ENCODE measurements around the gene CDC23.

DNA sequence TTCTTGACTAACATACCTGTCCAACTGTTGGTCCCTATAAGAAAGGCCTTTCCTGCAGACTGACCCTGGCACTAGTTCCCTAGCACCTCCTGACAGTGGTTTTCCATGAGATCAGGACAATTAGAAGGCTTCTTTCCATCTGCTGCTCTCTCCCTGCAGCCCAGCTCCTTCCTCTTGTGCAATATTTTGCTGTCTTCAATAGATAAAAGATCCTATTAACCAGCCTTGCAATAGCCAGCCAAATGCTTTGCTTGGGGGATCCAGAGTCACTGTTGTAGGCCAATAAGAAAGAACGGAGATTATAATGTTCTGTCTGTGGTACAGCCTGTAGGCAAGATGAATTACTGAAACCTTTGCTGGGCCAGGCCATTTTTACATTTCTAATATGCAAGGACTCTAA is 55.5 kb downstream of the CDC23 start:
- TF ChIP-seq, protein P1, sequence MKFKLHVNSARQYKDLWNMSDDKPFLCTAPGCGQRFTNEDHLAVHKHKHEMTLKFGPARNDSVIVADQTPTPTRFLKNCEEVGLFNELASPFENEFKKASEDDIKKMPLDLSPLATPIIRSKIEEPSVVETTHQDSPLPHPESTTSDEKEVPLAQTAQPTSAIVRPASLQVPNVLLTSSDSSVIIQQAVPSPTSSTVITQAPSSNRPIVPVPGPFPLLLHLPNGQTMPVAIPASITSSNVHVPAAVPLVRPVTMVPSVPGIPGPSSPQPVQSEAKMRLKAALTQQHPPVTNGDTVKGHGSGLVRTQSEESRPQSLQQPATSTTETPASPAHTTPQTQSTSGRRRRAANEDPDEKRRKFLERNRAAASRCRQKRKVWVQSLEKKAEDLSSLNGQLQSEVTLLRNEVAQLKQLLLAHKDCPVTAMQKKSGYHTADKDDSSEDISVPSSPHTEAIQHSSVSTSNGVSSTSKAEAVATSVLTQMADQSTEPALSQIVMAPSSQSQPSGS (IDR thresholded peaks at IDR 0.05; ENCODE audit: low read length) = no peak
- TF ChIP-seq EGR1 (IDR thresholded peaks at IDR 0.05; ENCODE audit: borderline replicate concordance in 1 of 2, low read depth in 2 of 2, low read length in 2 of 2) (no peak), EZH2 (IDR thresholded peaks at IDR 0.05; ENCODE audit: borderline replicate concordance, control insufficient read depth, low read depth, low read length) (no peak), FOXM1 (IDR thresholded peaks at IDR 0.05; ENCODE audit: low read depth, low read length) (no peak)
- TF ChIP-seq, protein P2, sequence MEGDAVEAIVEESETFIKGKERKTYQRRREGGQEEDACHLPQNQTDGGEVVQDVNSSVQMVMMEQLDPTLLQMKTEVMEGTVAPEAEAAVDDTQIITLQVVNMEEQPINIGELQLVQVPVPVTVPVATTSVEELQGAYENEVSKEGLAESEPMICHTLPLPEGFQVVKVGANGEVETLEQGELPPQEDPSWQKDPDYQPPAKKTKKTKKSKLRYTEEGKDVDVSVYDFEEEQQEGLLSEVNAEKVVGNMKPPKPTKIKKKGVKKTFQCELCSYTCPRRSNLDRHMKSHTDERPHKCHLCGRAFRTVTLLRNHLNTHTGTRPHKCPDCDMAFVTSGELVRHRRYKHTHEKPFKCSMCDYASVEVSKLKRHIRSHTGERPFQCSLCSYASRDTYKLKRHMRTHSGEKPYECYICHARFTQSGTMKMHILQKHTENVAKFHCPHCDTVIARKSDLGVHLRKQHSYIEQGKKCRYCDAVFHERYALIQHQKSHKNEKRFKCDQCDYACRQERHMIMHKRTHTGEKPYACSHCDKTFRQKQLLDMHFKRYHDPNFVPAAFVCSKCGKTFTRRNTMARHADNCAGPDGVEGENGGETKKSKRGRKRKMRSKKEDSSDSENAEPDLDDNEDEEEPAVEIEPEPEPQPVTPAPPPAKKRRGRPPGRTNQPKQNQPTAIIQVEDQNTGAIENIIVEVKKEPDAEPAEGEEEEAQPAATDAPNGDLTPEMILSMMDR (IDR thresholded peaks at IDR 0.05 in 2 of 3, conservative IDR thresholded peaks at IDR 0.05 in 1 of 3; ENCODE audit: control insufficient read depth in 2 of 3, extremely low read depth in 1 of 3, insufficient read depth in 1 of 3, low read depth in 3 of 3, low read length in 3 of 3) = no peak
